Stimulated activated CD4-positive, alpha-beta T cell treated with anti-CD3 and anti-CD28 coated beads, Interleukin-15, amount 100 ng/mL, for 1 hour (primary cell): ENCODE measurements around the gene RPS6KA2.
A peak's percentile ranks its signal among the peaks of the same experiment; 100 is the strongest.
"Not testable (repeated sequence)": the region's sequence is repeated elsewhere in the genome, so short reads cannot be mapped to it uniquely, and the experiment has no call there.

ENCODE experiments used
- DNase-seq, 2 donors: peaks; one replicate each; pipeline ENCODE4 v3.0.0-alpha.2; 2020; ENCODE audit warnings: low read depth in 1 of 2, low spot score in 1 of 2

RPS6KA2 gene

DNA sequence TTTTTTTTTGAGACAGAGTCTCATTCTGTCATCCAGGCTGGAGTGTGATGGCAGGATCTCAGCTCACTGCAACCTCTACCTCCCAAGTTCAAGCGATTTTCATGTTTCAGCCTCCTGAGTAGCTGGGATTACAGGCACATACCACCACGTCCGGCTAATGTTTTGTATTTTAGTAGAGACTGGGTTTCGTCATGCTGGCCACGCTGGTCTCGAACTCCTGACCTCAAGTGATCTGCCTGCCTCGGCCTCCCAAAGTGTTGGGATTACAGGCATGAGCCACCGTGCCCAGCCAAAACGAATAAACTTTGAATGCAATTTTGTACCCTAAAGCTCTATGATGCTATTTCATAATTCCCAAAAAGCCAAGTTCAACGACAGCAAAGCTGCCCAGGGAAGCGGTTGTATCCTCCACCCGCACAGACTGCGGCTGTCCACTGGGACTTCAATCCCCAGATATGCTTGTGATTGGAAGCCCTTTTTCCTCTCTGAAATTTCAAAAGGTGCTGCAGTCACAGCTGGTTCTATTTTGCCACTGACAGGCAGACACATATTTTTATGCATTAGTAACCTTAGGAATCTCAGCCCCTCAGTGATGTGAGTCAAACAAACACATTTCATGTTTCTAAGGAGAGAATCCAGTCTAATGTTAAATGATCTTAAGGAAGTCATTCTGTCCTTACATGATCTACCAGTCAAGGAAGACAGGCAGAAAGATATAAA is 31.8 kb downstream of the RPS6KA2 start:
- no peak for DNase-seq

DNA sequence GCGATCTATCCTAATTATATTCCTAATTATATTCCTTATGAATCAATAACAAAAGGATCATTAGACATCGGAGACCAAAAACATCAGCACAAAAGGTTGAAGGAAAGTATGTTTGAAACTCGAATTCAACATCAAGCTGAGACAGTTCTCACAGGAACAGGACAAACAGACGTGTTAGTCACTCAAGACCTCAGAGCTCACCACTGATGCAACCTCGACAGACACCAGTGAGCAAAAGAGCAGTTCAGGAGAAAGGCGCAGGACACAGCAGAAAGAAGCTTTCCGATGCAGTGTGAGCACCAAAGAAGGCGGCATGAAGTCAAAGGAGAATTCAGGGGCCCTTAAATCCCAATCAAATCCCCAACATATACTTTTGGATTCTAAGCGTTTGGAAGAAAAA is 34.2 kb downstream of the RPS6KA2 start:
- DNase-seq, result no peak

DNA sequence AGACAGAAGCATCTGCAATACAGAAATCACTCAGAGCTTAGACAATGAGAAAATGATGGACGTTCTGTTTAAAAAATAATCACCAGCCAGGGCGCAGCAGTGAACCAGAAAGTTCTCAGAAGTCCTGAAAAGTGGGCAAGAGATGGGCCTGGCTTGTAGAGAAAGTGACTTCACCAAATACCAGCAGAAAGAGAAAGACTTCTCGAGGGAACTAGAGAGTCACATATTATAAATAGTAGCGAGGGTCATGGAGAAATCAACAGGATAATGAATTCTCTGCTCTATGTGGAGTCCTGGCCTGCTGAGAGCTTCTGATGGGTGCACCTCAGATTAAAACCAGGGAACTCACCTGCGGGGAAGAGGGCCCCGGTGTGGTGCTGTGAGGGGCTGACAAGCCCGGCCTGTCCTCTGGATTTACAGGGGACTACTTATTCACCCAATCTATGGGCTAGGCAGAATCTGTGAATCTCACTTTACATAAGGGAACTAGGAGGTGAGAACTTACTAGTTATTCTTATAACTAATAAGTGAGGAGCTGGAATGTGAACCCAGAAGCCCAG is 35.0 kb downstream of the RPS6KA2 start:
- no peak for DNase-seq

DNA sequence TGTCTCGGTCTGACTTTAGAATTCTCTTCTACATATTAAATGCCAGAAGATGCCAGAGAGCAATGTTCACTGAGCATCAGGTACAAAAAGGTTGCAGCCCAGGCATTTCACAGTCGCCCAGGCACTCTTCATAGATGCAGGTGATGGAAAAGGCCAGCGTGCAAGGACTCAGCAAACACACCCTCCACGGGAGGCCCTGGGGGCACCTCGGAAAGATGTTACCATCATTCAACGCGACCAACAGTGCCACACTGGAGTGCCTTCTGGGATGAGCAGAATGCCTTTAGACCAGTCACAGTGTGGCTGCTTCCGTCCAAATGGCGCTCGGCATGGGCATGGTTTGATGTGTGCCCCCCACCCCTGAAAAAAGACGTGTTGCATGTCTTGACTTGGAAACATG is 36.0 kb downstream of the RPS6KA2 start:
- DNase-seq, result no peak

DNA sequence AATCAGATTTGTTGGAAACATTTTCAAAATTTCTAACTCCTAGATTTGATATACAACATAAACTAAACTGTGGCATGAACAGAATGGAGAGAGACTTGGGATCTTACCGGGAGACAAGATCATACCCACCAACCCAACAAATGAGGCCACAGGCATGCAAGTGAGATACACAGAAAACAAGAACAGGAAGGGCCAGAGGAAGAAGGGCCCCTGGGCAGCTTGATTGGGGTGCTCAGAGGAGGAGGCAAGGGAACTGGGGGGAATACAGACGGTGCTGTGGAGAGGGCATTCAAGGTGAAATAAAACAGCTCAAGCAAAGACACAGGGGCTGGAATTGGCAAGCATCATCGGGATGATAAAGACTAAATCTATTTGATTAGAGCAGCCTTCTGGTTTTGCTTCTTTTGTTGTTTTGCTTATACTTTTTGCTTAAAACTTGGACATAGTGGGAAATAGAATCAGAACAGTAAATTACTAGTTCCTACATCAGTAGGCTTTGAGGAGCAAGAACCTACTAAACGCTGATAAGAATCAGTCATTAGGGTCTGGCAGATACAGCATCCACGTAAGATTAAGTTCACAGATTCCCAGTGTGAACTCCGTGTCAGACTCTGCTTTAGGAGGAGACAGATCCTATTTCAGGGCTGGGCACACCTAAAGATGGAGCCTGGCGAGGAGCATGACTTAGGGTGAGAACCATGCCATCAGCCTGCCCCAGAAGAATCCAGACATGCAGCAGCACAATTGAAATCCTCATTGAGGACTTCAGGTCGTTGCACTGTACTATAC is 37.1 kb downstream of the RPS6KA2 start:
- no peak for DNase-seq

DNA sequence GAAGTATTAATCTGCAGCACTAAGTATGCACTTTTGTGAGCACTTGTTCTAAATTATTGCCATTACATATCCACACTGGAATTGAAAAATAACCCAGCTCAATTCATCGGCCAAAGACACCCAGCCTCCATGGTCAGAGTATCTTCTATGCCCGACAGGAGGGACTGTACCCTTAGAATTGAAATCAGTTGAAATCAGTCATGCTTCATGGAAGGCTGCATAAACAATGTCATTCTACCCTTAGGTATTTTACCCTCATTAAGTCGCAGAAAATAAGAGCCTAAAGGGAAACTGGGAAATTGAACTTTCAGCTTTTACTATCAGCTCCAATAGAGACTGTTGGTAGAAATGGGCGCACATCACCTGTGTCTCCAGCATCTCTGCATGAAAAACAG is 37.7 kb downstream of the RPS6KA2 start:
- no peak for DNase-seq

DNA sequence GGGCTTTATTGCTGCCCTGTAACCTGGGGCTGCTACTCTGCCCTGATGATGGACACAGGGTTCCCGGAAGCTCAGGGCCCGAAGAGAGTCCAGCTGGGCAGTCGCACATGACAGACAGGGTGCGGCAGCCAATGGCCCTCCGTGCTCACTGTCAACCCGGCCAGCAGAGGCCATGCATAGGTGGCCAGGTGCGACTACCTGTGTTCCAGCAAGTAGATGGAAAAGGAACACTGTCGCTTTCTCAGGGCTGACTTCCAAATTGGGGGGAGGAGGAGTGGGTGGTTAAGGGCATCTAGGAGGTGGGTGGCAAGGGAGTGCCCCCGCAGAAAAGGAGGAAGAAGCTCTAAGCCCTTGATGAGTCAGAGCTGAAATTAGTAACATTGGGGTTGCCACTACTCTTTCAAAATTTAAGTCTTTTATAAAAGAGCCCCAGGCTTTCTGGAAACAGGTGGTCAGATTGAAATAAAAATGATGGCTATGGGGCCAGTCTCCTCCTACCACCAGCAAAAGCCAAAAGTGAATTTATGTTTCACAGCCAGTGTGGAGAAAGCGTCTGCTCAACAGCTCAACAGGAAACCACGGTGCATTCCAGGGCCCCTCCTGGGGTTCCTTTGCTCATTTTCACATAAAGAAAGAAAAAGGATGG is 38.2 kb downstream of the RPS6KA2 start:
- DNase-seq, result no peak

DNA sequence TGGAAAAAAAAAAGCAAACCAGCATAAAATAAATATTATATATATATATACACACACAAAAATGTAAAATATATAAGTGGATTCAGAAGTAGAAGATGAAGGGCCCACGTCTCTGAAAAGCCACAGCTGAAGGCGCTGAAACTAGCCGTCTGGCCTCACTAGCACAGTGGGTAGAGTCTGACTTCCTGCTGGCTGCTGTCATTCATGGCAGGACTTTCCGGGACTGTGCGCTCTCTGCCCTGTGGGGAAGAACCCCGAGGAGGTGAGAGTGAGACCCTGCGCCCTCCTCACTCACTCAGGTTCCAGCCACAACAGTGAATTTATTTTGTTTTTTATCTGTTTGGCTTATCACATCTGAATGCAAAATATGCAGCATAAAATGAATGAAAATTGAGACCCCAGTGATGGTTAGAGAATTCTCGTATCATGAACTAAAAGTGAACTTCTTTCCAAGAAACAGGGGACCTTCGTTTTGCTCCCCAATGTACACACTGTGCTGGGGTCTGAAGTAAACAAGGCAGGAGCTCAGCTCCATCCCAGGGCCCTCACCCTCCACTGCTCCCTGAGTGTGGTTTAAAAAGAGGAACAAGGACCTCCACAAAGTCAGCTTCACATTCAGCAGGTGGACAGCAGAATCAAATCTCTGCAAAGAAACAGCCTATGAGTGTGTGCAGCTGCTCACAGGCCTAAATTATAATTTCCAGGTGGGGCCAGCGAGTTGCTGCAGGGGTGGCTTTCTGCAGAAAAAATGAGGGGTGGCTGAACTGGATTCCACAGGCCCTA is 39.2 kb downstream of the RPS6KA2 start:
- no peak for DNase-seq

DNA sequence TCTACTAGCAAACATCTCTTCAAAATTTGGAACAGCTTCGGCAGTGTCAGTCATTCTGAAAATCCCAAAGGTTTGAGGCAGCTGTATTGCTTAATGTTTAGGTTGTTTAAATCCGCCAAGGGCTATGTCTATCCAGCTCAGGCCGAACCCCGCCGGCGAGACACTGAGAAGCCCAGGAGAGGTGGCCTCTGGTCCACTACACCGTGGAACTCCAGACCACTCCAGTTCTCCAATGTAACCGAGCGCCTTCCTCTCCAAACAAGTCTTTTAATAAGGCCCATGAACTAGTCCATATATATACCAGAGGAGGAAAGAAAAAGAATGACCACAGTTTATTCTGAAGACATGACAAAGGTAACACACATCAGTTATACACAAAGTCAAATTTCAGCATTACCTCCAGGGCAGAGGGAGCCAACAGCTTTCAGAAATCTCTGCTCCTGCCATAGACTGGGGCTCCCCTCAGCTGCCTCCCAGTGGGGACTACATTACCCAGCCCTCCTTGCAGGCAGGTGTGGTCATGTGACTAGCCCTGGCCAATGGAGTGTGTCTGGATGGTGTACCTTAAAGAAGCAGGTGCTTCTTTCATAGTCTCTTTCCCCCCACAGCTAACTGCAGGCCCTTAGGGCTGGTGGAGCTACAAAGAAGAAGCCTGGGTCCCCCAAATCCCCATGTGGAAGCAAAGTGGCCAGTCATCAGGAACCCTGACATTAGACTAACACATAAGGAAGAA is 40.5 kb downstream of the RPS6KA2 start, which contains the start of gene RAMACL:
Gene RAMACL, minus strand, starts transcription at position 255 of the 733 bp plus-strand sequence. Its CDS starts 201 bp downstream, at position 54.
- peak in 1 of 2 donors; percentile 8 for DNase-seq

DNA sequence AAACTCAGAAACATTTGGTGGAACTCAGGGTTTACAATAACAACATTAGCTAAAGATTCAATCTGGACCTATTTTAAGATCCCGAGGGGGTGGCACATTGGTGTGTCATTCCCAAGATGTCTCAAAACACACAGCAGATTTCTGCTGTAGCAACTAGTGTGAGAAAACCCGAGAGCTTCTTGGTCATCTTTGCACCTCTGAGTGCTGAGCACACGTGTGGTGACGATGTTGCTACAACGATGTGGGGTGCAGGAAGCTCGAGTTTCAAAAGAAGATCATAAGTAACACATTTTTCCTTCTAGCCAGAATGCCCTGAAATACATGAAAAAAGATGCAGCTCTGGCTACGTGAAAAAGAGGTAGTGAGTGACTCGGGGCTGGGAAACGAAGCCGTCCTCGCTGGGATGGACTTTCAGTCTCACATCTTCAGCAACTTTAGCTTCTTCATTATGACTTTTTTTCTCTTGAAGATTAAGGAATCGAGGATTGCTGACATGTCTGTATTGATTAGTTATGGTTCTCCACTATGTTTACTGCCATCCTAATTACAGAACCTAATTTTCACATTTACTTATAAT is 42.1 kb downstream of the RPS6KA2 start:
- DNase-seq, result no peak

DNA sequence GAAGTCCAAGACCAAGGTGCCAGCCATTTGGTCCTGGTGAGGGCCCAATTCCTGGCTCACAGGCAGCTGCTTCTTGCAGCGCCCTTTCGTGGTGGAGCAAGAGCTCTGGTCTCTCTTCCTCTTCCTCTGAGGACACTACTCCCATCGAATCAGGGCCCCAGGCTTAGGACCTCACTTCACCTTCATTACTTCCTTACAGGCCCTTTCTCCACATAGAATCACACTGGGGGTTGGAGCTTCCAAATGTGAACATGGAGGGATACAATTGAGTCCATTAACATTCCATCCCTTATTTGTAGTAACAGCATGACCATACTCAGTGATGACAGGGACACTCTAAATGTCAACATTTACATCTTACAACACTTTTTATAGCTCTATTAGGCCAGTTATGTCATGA is 42.9 kb downstream of the RPS6KA2 start:
- no peak for DNase-seq

DNA sequence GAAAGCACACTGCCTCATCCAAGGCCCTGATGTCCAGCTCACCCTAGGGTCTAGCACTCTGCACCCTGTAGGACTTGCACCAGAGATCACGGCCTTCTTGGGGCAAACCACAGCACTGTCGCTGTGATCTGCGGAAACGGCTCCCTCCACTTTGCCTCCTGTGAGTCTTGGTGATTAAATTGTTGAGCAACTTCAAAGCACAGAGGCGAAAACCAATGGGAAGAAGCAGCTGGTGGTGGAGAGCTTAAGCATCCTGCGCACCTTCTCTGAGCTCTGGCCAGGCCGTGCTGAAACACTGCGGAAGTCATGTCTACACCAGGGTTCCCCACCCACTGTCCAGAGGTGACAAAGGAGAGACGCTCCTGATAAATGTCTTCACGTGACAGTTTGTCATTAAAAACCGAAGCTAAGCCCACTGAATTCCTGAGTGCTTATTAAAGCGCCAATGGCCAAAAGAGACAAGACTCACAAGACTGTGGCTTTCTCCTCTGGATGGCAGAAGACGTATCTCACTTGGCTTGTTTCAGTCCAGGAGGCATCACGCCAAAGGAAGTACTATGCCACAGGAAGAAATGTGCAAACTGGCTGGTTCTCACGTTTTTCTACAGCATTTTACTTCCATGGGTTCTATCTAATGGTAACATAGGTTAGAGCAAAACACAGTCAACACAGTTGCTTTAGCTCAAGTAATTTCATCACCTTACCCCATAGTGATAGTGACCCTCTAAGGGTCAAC is 43.7 kb downstream of the RPS6KA2 start:
- DNase-seq, result no peak

DNA sequence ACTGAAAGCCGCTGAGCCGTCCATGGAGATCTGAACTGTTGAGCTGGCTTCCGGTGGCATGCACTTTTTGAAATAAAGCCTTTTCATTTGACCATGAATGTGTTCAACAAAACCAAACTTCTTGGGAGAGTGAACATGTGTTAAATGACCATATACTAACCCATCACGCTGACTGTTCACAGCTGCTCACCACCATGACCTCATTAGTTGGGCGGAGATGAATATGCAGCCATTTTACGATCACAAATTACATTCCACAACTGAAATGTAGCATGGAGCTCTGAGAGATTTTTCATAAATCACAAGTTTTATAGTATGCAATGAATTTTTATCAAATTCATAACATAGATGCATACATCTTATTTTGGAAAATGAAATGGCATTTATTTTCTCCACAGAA is 44.8 kb downstream of the RPS6KA2 start:
- no peak for DNase-seq

DNA sequence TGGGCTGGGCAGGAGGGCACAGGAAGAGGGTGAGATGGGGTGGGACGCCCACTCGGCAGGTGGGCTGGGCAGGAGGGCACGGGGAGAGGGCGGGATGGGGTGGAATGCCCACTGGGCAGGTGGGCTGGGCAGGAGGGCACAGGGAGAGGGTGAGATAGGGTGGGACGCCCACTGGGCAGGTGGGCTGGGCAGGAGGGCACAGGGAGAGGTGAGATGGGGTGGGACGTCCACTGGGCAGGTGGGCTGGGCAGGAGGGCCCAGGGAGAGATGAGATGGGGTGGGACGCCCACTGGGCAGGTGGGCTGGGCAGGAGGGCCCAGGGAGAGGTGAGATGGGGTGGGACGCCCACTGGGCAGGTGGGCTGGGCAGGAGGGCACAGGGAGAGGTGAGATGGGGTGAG is 45.2 kb downstream of the RPS6KA2 start:
- DNase-seq, result not testable (repeated sequence)

DNA sequence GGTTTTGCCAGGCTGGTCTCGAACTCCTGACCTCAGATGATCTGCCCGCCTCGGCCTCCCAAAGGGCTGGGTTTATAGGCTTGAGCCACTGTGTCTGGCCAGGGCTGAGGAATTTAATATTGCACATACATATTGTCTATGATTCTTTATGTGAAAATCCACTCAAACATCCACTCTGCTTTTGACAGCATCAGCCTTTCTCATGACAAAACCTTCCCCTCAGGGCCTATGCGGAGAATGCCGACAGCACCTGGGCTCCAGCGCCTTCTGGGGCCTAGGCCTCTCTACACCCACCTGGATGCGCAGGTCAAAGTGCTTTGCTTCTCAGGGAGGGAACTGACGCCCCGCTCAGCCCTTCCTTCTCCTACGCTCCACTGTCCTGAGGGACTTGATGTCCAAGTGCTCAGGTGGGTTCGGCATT is 46.0 kb downstream of the RPS6KA2 start:
- no peak for DNase-seq

DNA sequence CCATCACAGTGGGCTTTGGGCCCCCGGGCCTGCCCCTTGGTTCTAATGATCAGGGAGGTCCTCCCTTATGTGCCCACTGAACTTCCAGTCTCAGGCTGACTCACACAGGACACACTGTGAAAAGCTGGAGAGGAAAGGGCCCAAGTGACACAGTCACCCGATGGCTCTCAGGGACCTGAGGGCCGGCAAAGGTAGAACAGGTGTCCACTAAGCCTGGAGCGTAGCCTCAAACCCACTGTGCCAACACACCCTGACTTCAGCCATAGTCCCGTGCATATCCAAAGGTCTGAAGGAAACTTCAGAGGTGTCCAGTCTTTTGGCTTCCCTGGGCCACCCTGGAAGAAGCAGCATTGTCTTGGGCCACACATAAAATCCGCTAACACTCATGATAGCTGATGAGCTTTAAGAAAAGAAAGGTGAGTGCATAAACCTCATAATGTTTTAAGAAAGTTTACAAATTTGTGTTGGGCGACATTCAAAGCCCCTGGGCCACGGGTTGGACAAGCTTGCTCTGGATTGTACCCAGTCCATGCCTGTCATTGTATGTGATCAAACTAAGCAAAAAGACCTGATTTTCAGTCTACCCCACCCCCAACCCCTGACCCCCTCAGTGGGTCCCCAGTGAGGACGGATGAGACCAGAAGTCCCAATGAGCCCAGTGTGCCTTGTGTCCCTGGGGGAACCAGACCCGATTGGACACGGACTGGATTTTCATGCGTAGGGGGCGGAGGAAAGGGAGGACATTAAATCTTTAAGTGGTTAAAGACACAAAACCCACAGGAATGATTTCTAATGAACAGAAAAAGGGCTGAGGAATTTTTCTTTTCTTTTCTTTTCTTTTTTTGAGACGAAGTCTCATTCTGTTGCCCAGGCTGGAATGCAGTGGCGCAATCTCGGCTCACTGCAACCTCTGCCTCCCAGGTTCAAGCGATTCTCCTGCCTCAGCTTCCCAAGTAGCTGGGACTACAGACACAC is 46.7 kb downstream of the RPS6KA2 start:
- no peak for DNase-seq

DNA sequence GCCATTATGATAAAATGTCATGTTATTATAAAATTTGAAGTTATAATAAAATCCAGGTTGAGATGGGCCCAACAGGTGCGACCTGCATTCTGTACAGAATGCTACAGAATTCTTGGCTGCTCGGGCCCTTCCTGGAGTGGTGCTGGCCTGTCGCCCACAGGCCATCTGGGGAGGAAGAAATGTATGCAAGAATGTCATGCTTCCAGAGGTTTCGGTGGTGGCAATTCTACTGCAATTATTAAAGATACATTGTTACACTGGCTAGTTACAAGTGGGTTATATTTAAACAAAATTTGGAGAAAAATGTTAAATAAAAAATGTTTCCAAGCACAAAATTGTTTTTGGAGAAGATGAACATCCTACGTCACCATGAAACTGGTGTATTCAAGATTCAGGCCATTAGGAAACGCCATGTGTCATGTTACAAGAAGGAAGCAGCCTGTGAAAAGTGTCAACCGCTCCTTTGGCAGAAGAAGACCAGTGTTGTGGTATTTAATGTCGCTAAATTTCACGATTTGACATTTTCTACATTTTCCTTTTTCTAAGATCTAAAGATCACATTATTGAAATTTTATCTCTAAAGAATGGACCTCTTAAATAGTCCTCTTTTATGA is 47.7 kb downstream of the RPS6KA2 start:
- DNase-seq, result no peak
